NCI-H1930 (cell line): ENCODE results near the gene NMNAT2.
"Not testable (repeated sequence)": the region's sequence is repeated elsewhere in the genome, so short reads cannot be mapped to it uniquely, and the experiment has no call there.

Experiments used
- DNase-seq, 2 experiments: peaks; one replicate each; lab custom pipeline; 2025; lab: John Stamatoyannopoulos, UW

NMNAT2 gene

DNA sequence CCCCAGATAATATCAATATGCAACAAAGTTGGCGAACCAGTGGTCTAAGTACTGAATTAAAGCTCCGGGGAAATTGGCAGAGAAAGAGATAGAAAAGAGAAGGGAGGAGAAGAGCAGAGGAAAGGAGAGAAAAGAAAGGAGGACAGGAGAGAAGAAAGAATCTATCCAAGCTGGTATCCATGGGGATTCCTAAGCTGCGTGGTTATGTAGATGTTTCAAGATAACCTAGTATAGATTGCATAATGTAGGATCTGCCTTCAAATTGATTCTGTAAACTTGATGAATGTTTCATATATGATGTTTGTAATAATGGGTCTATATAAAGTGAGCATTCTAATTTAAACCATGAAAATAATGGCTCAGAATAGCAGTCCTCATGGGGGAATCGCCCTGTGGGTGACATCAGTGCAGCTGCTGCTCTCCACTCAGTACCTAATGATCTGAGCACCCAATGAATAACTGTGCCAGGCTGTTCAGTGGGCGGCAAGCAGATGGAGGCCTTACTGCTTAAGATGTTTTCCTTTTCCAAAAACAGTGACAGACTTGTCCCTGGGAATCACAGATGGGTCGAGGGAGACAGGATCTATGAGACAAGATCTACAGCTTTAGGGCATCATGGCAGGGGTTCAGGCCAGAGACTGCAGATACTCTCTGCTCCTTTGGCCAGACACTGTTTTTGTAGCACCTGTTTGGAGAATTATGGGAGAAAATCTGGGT lies 154.1 kb downstream of the NMNAT2 start:
- no peak for DNase-seq

- DNase-seq, result no peak
These were observed 155.5 kb downstream of the NMNAT2 start for GRCh38 chr1:183262628-183263200.

DNA sequence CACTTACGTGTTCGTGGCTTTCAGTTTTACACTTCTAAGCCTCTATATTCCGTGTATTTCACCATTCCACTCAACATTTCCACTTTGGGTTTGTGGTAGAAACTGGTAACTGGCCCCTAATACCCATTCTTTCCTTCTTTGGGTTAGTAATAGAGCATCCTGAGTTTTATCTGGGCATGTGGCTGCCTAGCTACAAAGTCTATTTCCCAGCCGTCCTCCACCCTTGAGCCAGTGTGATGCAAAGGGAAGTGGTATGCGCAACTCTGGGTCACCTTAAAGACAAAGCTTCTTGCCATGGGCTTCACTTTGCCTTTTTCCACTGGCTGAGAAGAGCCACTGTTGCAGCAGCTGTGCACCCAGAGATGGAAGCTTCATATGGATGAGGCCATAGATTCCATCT lies 158.3 kb downstream of the NMNAT2 start:
- no peak for DNase-seq

DNA sequence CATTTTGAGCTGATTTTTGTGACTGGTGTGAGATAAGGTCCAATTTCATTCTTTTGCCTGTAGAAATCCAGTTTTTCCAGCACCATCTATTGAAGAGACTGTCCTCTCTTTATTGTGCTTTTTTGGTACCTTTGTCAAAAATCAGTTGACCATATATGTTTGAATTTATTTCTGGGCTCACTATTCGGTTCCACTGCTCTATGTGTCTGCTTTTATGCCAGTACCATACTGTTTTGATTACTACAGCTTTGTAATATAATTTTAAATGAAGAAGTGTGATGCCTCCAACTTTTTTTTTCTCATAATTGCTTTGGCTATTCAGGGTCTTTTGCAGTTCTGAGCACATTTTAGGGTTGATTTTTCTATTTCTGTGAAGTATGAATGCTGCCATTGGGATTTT lies 163.1 kb downstream of the NMNAT2 start:
- no peak for DNase-seq

- no peak for DNase-seq
These were observed 166.2 kb downstream of the NMNAT2 start for GRCh38 chr1:183251959-183252450.

GRCh38 chr1:183251101-183251958 lies 166.8 kb downstream of the NMNAT2 start:
- DNase-seq, result no peak

GRCh38 chr1:183249941-183250452 lies 168.2 kb downstream of the NMNAT2 start:
- DNase-seq, result no peak

- DNase-seq, result no peak
These were observed 169.0 kb downstream of the NMNAT2 start for GRCh38 chr1:183248989-183249691.

DNA sequence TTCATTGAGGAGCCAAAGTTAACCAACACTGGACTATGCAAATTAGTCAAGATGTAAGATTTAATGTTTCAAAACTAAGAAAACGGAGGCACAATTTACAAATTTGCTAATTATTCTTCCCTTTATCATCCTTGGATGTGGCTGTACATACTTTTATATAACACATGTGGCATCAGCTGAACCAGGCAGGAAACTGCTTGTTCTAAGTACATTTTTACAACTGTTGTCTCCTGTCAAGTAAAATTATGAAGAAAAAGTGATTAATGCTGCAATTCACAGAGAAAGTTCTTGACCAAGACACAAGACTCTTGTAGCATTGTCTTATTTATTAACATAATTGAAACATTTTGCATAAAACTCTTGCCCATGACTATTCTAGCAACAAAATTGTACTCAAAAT lies 170.2 kb downstream of the NMNAT2 start:
- DNase-seq, result no peak

GRCh38 chr1:183247484-183247883 lies 170.7 kb downstream of the NMNAT2 start:
- DNase-seq, result no peak

GRCh38 chr1:183247066-183247465 lies 171.1 kb downstream of the NMNAT2 start:
- no peak for DNase-seq

DNA sequence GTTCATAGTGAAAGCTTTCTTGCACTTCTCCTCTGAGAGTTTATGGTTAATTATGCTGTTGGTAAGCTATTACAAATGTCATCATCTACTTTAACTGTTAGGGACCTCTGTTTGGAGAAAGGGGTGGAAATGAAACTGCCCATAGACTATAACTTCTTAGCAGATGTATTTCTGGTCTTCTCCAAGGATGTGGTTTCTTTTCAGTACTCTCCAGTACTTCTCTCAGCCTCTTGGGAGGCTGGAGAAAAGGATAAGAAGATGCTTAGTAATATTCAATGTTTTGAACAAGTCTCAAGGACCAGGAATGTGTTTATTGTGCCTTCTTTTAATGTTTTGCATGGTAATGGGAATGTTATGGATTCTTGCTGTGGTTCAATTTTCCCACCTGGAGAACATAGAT lies 171.7 kb downstream of the NMNAT2 start:
- no peak for DNase-seq

DNA sequence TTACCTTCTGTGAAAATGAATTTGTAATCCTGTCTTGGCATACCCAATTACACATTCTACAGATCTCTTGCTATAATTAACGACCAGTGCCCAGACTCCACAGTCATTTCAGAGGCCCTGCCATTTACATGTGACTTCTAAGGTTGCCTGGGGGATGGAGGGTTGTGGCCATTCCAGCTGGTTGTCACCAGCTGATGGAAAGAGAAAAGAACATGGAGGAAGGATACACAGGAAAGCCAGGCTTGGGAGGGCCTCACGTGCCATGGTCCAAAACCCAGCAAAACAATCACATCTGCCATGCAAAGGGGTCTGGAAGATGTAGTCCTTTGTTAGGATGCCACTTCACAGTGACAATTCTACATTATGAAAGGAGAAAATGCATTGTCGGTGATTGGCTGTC lies 172.8 kb downstream of the NMNAT2 start:
- no peak for DNase-seq

- DNase-seq, result no peak
These were observed 173.7 kb downstream of the NMNAT2 start for GRCh38 chr1:183244466-183244865.

DNA sequence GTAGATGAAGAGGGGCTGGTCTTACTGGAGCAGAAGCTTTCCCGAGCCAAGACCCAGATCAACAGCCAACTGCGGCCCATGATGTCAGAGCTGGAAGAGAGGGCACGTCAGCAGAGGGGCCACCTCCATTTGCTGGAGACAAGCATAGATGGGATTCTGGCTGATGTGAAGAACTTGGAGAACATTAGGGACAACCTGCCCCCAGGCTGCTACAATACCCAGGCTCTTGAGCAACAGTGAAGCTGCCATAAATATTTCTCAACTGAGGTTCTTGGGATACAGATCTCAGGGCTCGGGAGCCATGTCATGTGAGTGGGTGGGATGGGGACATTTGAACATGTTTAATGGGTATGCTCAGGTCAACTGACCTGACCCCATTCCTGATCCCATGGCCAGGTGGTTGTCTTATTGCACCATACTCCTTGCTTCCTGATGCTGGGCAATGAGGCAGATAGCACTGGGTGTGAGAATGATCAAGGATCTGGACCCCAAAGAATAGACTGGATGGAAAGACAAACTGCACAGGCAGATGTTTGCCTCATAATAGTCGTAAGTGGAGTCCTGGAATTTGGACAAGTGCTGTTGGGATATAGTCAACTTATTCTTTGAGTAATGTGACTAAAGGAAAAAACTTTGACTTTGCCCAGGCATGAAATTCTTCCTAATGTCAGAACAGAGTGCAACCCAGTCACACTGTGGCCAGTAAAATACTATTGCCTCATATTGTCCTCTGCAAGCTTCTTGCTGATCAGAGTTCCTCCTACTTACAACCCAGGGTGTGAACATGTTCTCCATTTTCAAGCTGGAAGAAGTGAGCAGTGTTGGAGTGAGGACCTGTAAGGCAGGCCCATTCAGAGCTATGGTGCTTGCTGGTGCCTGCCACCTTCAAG lies 174.8 kb downstream of the NMNAT2 start:
- DNase-seq, result no peak

DNA sequence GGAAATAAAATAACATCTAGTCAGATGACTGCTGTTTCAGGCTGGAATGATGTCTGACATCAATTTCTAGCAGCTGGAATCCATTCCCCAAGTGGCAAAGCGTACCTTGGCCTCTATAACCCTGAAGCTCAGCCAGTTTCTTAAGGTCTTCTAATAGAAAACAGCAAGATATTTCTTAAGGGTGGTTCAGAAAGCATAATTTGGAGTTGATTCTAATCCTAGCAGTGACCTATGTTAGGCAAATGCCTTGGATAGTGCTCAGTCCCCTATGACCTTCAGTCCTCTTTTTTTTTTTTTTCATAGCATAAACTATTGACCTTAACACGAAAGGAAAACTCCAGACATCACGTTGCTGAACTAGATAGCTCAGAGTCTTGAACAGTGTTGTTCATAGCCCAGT lies 175.6 kb downstream of the NMNAT2 start:
- DNase-seq, result no peak

DNA sequence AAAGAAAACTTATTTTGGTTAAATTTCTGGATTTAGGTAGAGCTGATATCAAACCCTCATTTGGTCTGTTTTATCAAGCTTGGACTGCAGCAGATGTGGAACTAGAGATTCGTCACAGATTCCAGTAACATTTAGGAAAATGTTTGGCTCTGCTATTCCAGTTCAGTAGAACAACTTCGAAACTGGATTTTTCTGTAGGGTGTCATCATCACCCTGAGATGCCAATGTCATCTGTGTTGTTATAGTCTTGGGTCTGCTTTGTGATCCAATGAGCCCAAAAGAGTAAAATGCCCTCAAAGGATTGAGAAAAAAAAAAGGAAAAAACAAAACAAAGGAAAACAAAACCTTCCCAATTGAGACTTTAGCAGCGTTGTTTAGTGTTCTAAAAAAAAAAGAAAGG lies 176.7 kb downstream of the NMNAT2 start:
- DNase-seq, result no peak

- DNase-seq, result not testable (repeated sequence)
These were observed 177.3 kb downstream of the NMNAT2 start for GRCh38 chr1:183240853-183241252.

GRCh38 chr1:183240526-183240825 lies 177.7 kb downstream of the NMNAT2 start:
- DNase-seq, result no peak

DNA sequence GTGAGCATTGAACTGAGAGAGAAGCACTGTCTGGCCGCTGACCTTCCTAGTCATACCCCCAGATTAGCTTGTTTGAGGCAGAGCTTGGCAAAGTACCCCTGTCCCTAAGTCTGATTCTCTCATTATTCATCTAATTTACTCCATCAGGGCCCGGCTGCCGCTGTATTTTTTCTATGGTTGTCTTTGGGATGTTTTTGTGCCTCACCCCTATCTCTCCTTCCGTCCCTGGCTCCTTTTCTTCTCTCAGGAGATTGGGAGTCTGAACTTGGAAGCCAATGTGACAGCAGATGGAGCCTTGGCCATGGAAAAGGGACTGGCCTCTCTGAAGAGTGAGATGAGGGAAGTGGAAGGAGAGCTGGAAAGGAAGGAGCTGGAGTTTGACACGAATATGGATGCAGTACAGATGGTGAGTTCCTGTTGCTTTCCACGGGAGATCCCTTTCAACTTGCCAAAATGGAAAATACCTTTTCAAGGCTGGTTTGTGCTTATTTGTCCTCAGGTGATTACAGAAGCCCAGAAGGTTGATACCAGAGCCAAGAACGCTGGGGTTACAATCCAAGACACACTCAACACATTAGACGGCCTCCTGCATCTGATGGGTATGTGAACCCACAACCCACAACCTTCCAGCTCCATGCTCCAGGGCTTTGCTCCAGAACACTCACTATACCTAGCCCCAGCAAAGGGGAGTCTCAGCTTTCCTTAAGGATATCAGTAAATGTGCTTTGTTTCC lies 178.2 kb downstream of the NMNAT2 start:
- no peak for DNase-seq
